ENCODE measurements around the gene MYL7. TPM values are rescaled to one million over a fixed set of nuclear protein-coding genes. Genes with fewer than 3 reads are reported as not detected.

MYL7 gene
- total and polyA plus RNA-seq, 9 of the 15 experiments (the other 6 are each of a cell fraction or from before 2014, with no cell fraction given), result not detected

DNA sequence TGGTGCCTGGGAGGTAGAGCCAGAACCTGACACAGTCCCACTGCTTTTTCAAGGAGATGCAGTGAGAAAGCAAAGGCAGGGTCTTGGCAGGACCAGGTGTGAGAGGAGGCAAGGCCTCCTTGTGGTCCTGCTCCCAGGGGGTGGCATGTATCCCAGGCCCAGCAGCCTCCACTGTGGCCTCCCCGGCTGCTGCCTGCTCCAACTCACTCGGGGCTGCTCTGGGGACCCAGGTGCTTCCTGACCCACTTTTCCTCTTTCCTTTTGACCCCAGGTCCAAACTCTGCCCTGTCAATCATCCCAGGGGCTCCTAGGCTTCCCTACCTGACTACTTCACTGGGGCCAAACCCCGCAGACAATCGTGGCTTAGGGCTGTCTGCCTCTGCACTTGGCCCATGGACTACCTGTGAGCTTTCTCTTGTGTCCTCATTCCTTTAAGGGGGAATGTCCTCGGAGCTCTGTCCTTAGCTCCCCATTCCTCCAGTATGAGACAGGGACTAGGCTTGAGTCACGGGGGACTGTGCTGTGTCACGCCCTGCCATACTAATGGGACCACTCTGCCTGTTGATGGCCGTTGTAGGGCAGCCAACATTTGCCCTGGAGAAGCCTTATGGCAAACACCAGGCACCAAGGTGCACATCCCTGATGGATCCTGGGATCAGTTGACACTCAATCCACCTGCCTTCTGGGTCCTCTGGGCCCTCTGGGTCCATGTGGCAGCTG, 38.1 kb downstream of the MYL7 start:
- Histone ChIP-seq H3K9me3 (replicated peaks; ENCODE audit: control insufficient read depth, insufficient read depth, low read depth, low read length) (no peaks in the 10 kb centered on the region), H3K27ac (ENCODE audit: extremely low read depth, low read depth, low read length) (no peak overlapping the region), H3K9me1 (ENCODE audit: control insufficient read depth, insufficient read depth, low read length) (no peaks in the 10 kb centered on the region), H3K36me3 (ENCODE audit: control insufficient read depth, insufficient read depth, low read length) (no peaks in the 10 kb centered on the region), H4K20me1 (replicated peaks; ENCODE audit: control insufficient read depth, insufficient read depth, low read length) (0 out of 2 replicates have a peak, but pooled peaks cover 4% of the 10 kb centered on the region), H3K9ac (ENCODE audit: insufficient read depth in 1 of 2, low read depth in 2 of 2, low read length in 2 of 2) (peak overlapping the region in 1 of 2 experiments; percentile 56; a peak in 2 of 4 replicates), H3K4me3 (no peak overlapping the region), H3K4me1 (replicated peaks in 1 of 2; ENCODE audit: control insufficient read depth in 2 of 2, insufficient read depth in 2 of 2, low read length in 2 of 2) (peaks cover 0 to 30% of the 10 kb centered on the region in 2 experiments; a peak in 4 of 5 replicates), H3K27me3 (ENCODE audit: control insufficient read depth in 2 of 2, insufficient read depth in 2 of 2, low read length in 2 of 2) (peaks cover 17 to 36% of the 10 kb centered on the region in 2 experiments; a peak in 4 of 5 replicates), H3K4me2 (ENCODE audit: insufficient read depth, low read length) (no peak overlapping the region), H3K79me2 (ENCODE audit: control insufficient read depth, insufficient read depth, low read length) (no peaks in the 10 kb centered on the region), H2AFZ (ENCODE audit: low read depth, low read length) (no peak overlapping the region)
- TF ChIP-seq, protein P1, sequence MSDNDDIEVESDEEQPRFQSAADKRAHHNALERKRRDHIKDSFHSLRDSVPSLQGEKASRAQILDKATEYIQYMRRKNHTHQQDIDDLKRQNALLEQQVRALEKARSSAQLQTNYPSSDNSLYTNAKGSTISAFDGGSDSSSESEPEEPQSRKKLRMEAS (CRISPR knock-in tag; IDR thresholded peaks at IDR 0.05), result 0 out of 2 replicates have a peak, but pooled peaks have one; percentile 22
- TF ChIP-seq, protein P2, sequence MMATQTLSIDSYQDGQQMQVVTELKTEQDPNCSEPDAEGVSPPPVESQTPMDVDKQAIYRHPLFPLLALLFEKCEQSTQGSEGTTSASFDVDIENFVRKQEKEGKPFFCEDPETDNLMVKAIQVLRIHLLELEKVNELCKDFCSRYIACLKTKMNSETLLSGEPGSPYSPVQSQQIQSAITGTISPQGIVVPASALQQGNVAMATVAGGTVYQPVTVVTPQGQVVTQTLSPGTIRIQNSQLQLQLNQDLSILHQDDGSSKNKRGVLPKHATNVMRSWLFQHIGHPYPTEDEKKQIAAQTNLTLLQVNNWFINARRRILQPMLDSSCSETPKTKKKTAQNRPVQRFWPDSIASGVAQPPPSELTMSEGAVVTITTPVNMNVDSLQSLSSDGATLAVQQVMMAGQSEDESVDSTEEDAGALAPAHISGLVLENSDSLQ (IDR thresholded peaks at IDR 0.05), result peak; percentile 56; the same call in 1 of the 2 replicates
- TF ChIP-seq EWSR1 (IDR thresholded peaks at IDR 0.05; ENCODE audit: borderline replicate concordance, low read depth, partially characterized antibody), result no peak
- FAIRE-seq (no peak), ATAC-seq (no peak), DNase-seq (ENCODE audit: extremely low read depth in 1 of 4, low spot score in 3 of 4) (no peak)
- WGBS (ENCODE audit: insufficient coverage, low coverage, missing lambda C conversion rate), result 20% methylated on average over 8 of the region's 8 CpGs
- ChIA-PET CTCF (ENCODE audit: low intra/inter-chr PET ratio) (no interaction called here), POLR2A (interaction anchor here (0.7 to 1.0 kb wide), 2 partner anchors 20 to 102 kb away, joined by 3 read pairs; no protein-coding TSS in a partner anchor)
- intact Hi-C loops (cut with micrococcal nuclease) (no loop called here), in situ Hi-C loops (cut with MboI) (no loop called here)
- BruUV-seq (replicated peaks), result no TSS peak
